Measurements from ENCODE around the gene RPL36A. TPM values are rescaled to one million over a fixed set of nuclear protein-coding genes. Genes with fewer than 3 reads are reported as not detected.
A peak's percentile ranks its signal among the peaks of the same experiment; 100 is the strongest.

RPL36A gene
- total RNA-seq, 1 experiment from 2014 or later: 239 TPM

DNA sequence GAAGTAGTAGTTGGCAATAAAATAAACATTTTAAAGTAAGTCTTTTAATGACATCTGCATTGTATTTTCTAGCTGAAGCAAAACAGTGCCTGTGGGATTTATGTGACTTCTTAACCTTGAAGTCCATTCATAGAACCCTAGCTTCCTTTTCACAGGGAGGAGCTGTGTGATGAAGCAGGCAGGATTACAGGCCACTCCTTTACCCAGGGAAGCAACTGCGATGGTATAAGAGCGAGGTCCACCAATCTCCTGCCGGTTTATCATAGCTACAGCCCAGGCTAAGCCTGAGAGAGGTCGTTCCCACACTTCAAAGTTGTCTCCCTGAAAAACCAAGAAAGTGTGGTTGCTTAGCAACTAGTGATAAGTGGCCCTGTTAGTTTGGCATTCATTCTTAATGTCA, 7.0 kb downstream of the RPL36A start:
- no peaks in the 10 kb centered on the region for H3K9me3 Mint-ChIP-seq (ENCODE audit: low read depth, unreplicated experiment)
- intact Hi-C loops (cut with micrococcal nuclease; ENCODE audit: unreplicated experiment): no loop called here
- peaks cover 14% of the 10 kb centered on the region for H3K4me1 Mint-ChIP-seq (ENCODE audit: low read depth, unreplicated experiment)
- TSS peak; percentile 2 for BruUV-seq (replicated peaks)
- H3K27ac Mint-ChIP-seq (ENCODE audit: unreplicated experiment): no peak overlapping the region
- CTCF ChIA-PET: no interaction called here
- no peak for TF ChIP-seq CTCF (IDR thresholded peaks at IDR 0.05; ENCODE audit: unreplicated experiment)
- no peak overlapping the region for H3K4me3 Mint-ChIP-seq (ENCODE audit: low read depth, unreplicated experiment)
- DNase-seq: no peak
- peaks cover 36% of the 10 kb centered on the region for H3K36me3 Mint-ChIP-seq (ENCODE audit: insufficient read depth, unreplicated experiment)
- H3K27me3 Mint-ChIP-seq (ENCODE audit: unreplicated experiment): no peaks in the 10 kb centered on the region

- DNase-seq: no peak
- Mint-ChIP-seq H3K4me3 (ENCODE audit: low read depth, unreplicated experiment) (no peak overlapping the region), H3K36me3 (ENCODE audit: insufficient read depth, unreplicated experiment) (peaks cover 27% of the 10 kb centered on the region), H3K27ac (ENCODE audit: unreplicated experiment) (no peak overlapping the region), H3K27me3 (ENCODE audit: unreplicated experiment) (no peaks in the 10 kb centered on the region), H3K4me1 (ENCODE audit: low read depth, unreplicated experiment) (peaks cover 5% of the 10 kb centered on the region), H3K9me3 (ENCODE audit: low read depth, unreplicated experiment) (no peaks in the 10 kb centered on the region)
- CTCF ChIA-PET: no interaction called here
- no peak for TF ChIP-seq CTCF (IDR thresholded peaks at IDR 0.05; ENCODE audit: unreplicated experiment)
- intact Hi-C loops (cut with micrococcal nuclease; ENCODE audit: unreplicated experiment): no loop called here
- BruUV-seq (replicated peaks): no TSS peak
Measured at GRCh38 chrX:101398694-101399093, 7.9 kb downstream of the RPL36A start.

DNA sequence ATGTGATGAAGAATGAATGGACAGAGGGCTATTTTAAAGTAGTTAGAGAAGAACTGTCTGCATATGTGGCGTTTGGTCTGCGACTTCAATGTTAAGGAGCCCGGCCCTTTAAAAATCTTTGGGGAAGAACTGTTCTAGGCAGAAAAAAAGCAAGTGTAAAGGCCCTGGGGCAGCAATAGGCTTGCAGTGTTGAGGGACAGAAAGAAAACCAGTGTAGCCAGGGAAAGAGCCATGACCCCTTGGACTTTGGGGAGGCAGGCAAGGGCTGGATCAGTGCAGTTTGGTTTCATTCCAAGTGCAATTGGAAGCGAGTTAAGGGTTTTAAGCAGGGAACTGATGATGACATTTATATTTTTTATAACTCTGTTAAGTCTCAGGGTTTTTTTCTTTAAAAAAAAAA, 9.0 kb downstream of the RPL36A start:
- DNase-seq: no peak
- Mint-ChIP-seq H3K36me3 (ENCODE audit: insufficient read depth, unreplicated experiment) (peaks cover 16% of the 10 kb centered on the region), H3K4me1 (ENCODE audit: low read depth, unreplicated experiment) (no peaks in the 10 kb centered on the region), H3K27me3 (ENCODE audit: unreplicated experiment) (no peaks in the 10 kb centered on the region), H3K27ac (ENCODE audit: unreplicated experiment) (peak overlapping the region; percentile 62), H3K4me3 (ENCODE audit: low read depth, unreplicated experiment) (no peak overlapping the region), H3K9me3 (ENCODE audit: low read depth, unreplicated experiment) (no peaks in the 10 kb centered on the region)
- CTCF ChIA-PET: no interaction called here
- BruUV-seq (replicated peaks): no TSS peak
- no peak for TF ChIP-seq CTCF (IDR thresholded peaks at IDR 0.05; ENCODE audit: unreplicated experiment)
- intact Hi-C loops (cut with micrococcal nuclease; ENCODE audit: unreplicated experiment): no loop called here

DNA sequence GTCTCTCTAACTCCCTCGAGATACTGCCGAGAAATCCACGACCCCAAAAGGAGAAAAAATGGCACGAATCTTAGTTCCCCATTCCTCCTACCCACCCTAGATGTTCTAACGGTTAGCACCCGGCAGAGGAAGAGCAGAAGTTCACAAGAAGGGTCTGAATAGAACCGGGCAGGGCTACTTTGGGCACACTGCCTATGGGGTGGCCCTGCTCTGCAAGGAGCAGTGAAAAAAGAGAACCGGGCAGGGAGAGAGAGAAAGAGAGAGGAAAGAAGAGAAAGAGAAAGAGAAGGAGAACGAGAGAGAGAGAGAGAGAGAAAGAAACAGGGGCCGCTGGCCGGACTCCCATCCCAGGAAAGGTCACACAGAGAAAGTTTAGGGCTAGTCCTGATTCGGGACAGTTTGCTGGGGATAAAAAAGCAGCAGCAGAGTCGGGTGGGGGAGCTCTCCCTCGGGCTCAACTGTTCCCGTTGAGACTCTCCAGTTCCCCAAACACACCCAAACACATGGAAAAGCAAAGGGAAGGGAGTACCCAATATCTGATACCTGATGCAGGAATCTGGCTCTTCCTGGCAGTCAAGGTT, 16.4 kb downstream of the RPL36A start:
- intact Hi-C loops (cut with micrococcal nuclease; ENCODE audit: unreplicated experiment): no loop called here
- no peak for DNase-seq
- Mint-ChIP-seq H3K4me3 (ENCODE audit: low read depth, unreplicated experiment) (peak overlapping the region; percentile 80), H3K9me3 (ENCODE audit: low read depth, unreplicated experiment) (no peaks in the 10 kb centered on the region), H3K4me1 (ENCODE audit: low read depth, unreplicated experiment) (peaks cover 8% of the 10 kb centered on the region), H3K27me3 (ENCODE audit: unreplicated experiment) (no peaks in the 10 kb centered on the region), H3K27ac (ENCODE audit: unreplicated experiment) (peak overlapping the region; percentile 90), H3K36me3 (ENCODE audit: insufficient read depth, unreplicated experiment) (peaks cover 34% of the 10 kb centered on the region)
- BruUV-seq (replicated peaks): no TSS peak
- TF ChIP-seq CTCF (IDR thresholded peaks at IDR 0.05; ENCODE audit: unreplicated experiment): no peak
- CTCF ChIA-PET: no interaction called here

All from Calu3 (cell line).